SK-N-SH treated with all-trans-retinoic acid at 6 μM for 48 hours (cell line): Measurements from ENCODE around the gene TIMP2.

Experiments used
- BACH2 ChIP-seq: fragments of 250-450 bp; sonication (Bioruptor Pico); IDR thresholded peaks from 2 replicates; pipeline ENCODE4 v1.9.0; 2021; ENCODE audit warnings: mild to moderate bottlenecking, borderline replicate concordance
- CSDC2 ChIP-seq: fragments of 250-450 bp; sonication (Bioruptor Pico); IDR thresholded peaks from 2 replicates; pipeline ENCODE4 v1.5.0; 2020; ENCODE audit warnings: mild to moderate bottlenecking, moderate library complexity
- RARB ChIP-seq: fragments of 250-450 bp; sonication (Bioruptor Pico); IDR thresholded peaks from 2 replicates; pipeline ENCODE4 v1.8.0; 2021; ENCODE audit warnings: mild to moderate bottlenecking, moderate library complexity
- SNAI2 ChIP-seq: fragments of 250-450 bp; sonication (Bioruptor Pico); IDR thresholded peaks from 2 replicates; pipeline ENCODE4 v1.5.0; 2020; ENCODE audit warnings: mild to moderate bottlenecking, moderate library complexity
- ZFP3 ChIP-seq: fragments of 250-450 bp; sonication (Bioruptor Pico); IDR thresholded peaks from 2 replicates; pipeline ENCODE4 v1.5.0; 2020; ENCODE audit warnings: mild to moderate bottlenecking, moderate library complexity
- ZNF70 ChIP-seq: fragments of 450-650 bp; formaldehyde crosslinking; IDR thresholded peaks from 2 replicates; pipeline ENCODE4 v1.5.0; 2020; ENCODE audit warnings: mild to moderate bottlenecking, moderate library complexity
- ZNF8 ChIP-seq: fragments of 450-650 bp; formaldehyde crosslinking; IDR thresholded peaks from 2 replicates; pipeline ENCODE4 v1.5.0; 2020; ENCODE audit warnings: mild to moderate bottlenecking, moderate library complexity
- TF ChIP-seq, protein P1 (sequence below): fragments of 250-450 bp; sonication (Bioruptor Pico); IDR thresholded peaks from 2 replicates; pipeline ENCODE4 v1.8.0; 2020; ENCODE audit warnings: mild to moderate bottlenecking, moderate library complexity, borderline replicate concordance
- TF ChIP-seq, protein P2 (sequence below): fragments of 250-450 bp; sonication (Bioruptor Pico); IDR thresholded peaks from 2 replicates; pipeline ENCODE4 v1.8.0; 2021; ENCODE audit warnings: low read depth, mild to moderate bottlenecking, moderate library complexity, borderline replicate concordance
- TF ChIP-seq, protein P3 (sequence below): fragments of 250-450 bp; sonication (Bioruptor Pico); IDR thresholded peaks from 2 replicates; pipeline ENCODE4 v1.5.1; 2020; ENCODE audit warnings: low read depth, mild to moderate bottlenecking, moderate library complexity
- TF ChIP-seq, protein P4 (sequence below): fragments of 250-450 bp; sonication (Bioruptor Pico); IDR thresholded peaks from 2 replicates; pipeline ENCODE4 v1.5.1; 2021; ENCODE audit warnings: mild to moderate bottlenecking, moderate library complexity

DNA sequence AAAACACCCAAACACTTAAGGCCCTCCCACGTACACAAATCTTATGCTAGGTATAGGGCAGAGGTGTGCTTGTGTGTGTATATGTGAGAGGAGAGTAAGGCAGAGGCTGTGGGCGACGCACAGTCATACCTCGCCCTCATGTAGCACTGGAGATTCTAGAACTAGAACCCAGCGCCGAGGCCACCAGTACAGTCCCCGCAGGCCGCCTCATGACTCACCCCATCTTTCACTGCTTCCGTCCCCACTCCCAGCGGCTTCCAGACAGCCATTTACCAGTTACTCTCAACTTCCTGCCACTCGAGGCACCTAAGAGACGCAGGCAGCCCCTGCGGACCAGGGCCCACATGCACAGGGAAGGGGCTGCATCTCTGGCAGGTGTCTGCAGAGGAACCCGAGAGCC is 119.9 kb downstream of the TIMP2 start:
- TF ChIP-seq ZFP3 (no peak), SNAI2 (CRISPR knock-in tag) (no peak), ZNF8 (no peak), CSDC2 (CRISPR knock-in tag) (no peak), ZNF70 (CRISPR knock-in tag) (no peak), RARB (no peak), BACH2 (CRISPR knock-in tag) (no peak)
- TF ChIP-seq, protein P1, sequence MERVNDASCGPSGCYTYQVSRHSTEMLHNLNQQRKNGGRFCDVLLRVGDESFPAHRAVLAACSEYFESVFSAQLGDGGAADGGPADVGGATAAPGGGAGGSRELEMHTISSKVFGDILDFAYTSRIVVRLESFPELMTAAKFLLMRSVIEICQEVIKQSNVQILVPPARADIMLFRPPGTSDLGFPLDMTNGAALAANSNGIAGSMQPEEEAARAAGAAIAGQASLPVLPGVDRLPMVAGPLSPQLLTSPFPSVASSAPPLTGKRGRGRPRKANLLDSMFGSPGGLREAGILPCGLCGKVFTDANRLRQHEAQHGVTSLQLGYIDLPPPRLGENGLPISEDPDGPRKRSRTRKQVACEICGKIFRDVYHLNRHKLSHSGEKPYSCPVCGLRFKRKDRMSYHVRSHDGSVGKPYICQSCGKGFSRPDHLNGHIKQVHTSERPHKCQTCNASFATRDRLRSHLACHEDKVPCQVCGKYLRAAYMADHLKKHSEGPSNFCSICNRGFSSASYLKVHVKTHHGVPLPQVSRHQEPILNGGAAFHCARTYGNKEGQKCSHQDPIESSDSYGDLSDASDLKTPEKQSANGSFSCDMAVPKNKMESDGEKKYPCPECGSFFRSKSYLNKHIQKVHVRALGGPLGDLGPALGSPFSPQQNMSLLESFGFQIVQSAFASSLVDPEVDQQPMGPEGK (CRISPR knock-in tag), result no peak
- TF ChIP-seq, protein P2, sequence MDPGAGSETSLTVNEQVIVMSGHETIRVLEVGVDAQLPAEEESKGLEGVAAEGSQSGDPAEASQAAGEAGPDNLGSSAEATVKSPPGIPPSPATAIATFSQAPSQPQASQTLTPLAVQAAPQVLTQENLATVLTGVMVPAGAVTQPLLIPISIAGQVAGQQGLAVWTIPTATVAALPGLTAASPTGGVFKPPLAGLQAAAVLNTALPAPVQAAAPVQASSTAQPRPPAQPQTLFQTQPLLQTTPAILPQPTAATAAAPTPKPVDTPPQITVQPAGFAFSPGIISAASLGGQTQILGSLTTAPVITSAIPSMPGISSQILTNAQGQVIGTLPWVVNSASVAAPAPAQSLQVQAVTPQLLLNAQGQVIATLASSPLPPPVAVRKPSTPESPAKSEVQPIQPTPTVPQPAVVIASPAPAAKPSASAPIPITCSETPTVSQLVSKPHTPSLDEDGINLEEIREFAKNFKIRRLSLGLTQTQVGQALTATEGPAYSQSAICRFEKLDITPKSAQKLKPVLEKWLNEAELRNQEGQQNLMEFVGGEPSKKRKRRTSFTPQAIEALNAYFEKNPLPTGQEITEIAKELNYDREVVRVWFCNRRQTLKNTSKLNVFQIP (CRISPR knock-in tag), result no peak
- TF ChIP-seq, protein P3, sequence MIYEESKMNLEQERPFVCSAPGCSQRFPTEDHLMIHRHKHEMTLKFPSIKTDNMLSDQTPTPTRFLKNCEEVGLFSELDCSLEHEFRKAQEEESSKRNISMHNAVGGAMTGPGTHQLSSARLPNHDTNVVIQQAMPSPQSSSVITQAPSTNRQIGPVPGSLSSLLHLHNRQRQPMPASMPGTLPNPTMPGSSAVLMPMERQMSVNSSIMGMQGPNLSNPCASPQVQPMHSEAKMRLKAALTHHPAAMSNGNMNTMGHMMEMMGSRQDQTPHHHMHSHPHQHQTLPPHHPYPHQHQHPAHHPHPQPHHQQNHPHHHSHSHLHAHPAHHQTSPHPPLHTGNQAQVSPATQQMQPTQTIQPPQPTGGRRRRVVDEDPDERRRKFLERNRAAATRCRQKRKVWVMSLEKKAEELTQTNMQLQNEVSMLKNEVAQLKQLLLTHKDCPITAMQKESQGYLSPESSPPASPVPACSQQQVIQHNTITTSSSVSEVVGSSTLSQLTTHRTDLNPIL (CRISPR knock-in tag), result no peak
- TF ChIP-seq, protein P4, sequence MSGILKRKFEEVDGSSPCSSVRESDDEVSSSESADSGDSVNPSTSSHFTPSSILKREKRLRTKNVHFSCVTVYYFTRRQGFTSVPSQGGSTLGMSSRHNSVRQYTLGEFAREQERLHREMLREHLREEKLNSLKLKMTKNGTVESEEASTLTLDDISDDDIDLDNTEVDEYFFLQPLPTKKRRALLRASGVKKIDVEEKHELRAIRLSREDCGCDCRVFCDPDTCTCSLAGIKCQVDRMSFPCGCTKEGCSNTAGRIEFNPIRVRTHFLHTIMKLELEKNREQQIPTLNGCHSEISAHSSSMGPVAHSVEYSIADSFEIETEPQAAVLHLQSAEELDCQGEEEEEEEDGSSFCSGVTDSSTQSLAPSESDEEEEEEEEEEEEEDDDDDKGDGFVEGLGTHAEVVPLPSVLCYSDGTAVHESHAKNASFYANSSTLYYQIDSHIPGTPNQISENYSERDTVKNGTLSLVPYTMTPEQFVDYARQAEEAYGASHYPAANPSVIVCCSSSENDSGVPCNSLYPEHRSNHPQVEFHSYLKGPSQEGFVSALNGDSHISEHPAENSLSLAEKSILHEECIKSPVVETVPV (CRISPR knock-in tag), result no peak
